K562 (cell line): ENCODE measurements around the gene FAAH.

Experiments used
- ATF3 ChIP-seq, 2 experiments: fragments of 450-650 bp in 1 of 2; sonication (generic) in 1 of 2; formaldehyde crosslinking in 1 of 2; IDR thresholded peaks in 1 of 2; conservative IDR thresholded peaks in 1 of 2; 2 replicates each; pipeline versions ENCODE4 v1.6.1 to v1.8.1; 2016 to 2023; ENCODE audit warnings: mild to moderate bottlenecking in 2 of 2, moderate library complexity in 2 of 2, inconsistent platforms in 1 of 2, missing genetic modification reagents in 1 of 2
- CREB1 ChIP-seq, 2 experiments: sonication (generic) in 1 of 2; formaldehyde crosslinking in 1 of 2; IDR thresholded peaks; 2 replicates each; pipeline versions ENCODE4 v1.6.1 to v1.8.0; 2012 to 2022; ENCODE audit warnings: inconsistent platforms in 1 of 2, mild to moderate bottlenecking in 1 of 2, missing genetic modification reagents in 1 of 2, moderate library complexity in 1 of 2
- FOXO4 ChIP-seq: fragments of 450-650 bp; formaldehyde crosslinking; IDR thresholded peaks from 2 replicates; pipeline ENCODE4 v1.4.0; 2020; ENCODE audit warnings: mild to moderate bottlenecking, moderate library complexity
- KDM4B ChIP-seq, 2 experiments: fragments of 450-650 bp in 1 of 2; sonication (generic) in 1 of 2; IDR thresholded peaks; 2 replicates each; pipeline ENCODE4 v1.6.1; 2016 to 2017; ENCODE audit warnings: borderline replicate concordance in 2 of 2, antibody characterized with exemption in 1 of 2, low read depth in 1 of 2, mild to moderate bottlenecking in 1 of 2
- PATZ1 ChIP-seq: fragments of 250-450 bp; sonication (Bioruptor Pico); IDR thresholded peaks from 2 replicates; pipeline ENCODE4 v1.5.0; 2020; ENCODE audit warnings: mild to moderate bottlenecking, borderline replicate concordance
- TAF1 ChIP-seq: IDR thresholded peaks from 2 replicates; pipeline ENCODE4 v1.6.1; 2011; ENCODE audit warnings: mild to moderate bottlenecking, low read length, moderate library complexity; ENCODE audit not compliant: insufficient read depth, control insufficient read depth, severe bottlenecking; ENCODE audit errors: extremely low read depth
- TEAD4 ChIP-seq, 2 experiments: sonication (generic) in 1 of 2; formaldehyde crosslinking in 1 of 2; IDR thresholded peaks; 2 replicates each; pipeline versions ENCODE4 v1.6.1 to v1.8.0; 2012 to 2022; ENCODE audit warnings: borderline replicate concordance in 1 of 2, inconsistent platforms in 1 of 2, low read length in 1 of 2, mild to moderate bottlenecking in 1 of 2, missing genetic modification reagents in 1 of 2
- ZBTB8A ChIP-seq: fragments of 450-650 bp; IDR thresholded peaks from 2 replicates; pipeline ENCODE4 v1.6.1; 2018; ENCODE audit warnings: mild to moderate bottlenecking, moderate library complexity; ENCODE audit not compliant: partially characterized antibody

- TF ChIP-seq CREB1 (IDR thresholded peaks at IDR 0.05) (no peak), CREB1 (CRISPR knock-in tag; IDR thresholded peaks at IDR 0.05) (no peak), KDM4B (IDR thresholded peaks at IDR 0.05; ENCODE audit: borderline replicate concordance in 2 of 2, low read depth in 1 of 2) (no peak), TAF1 (no peak), ATF3 (IDR thresholded peaks at IDR 0.05) (no peak), ATF3 (CRISPR knock-in tag; conservative IDR thresholded peaks at IDR 0.05) (no peak), FOXO4 (no peak), PATZ1 (no peak), ZBTB8A (no peak), TEAD4 (IDR thresholded peaks at IDR 0.05; ENCODE audit: low read length) (no peak), TEAD4 (CRISPR knock-in tag; IDR thresholded peaks at IDR 0.05; ENCODE audit: borderline replicate concordance) (no peak)
Measured at GRCh38 chr1:46436844-46437243, 42.7 kb downstream of the FAAH start.
